HK-2 (cell line): ENCODE measurements around the gene COL25A1.

Experiments
- DNase-seq: peaks from one replicate; pipeline ENCODE4 v3.0.0-alpha.2; 2018; ENCODE audit not compliant: unreplicated experiment

Gene COL25A1

GRCh38 chr4:109302361-109303139 lies at the start of gene COL25A1:
Gene COL25A1, minus strand, starts transcription at chr4:109302658.
- peak; percentile 34 for DNase-seq

DNA sequence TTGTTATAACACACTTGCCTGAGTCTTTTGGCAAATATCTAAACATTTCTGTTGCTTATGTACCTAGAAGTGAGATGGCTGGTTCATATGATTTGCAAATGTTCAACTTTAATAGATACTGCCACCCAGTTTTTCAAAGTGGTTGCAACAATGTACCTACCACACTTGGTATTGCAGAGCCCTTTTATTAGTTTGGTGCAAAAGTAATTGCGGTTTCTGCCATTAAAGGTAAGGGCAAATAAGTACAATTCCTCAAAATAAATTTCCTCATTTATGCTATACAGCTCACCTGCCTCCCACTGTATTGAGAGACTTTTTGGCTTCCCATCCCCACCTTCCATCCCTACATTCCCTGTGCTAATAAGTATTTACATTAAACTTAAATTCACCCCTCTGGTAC lies 47.7 kb upstream of the COL25A1 start:
- no peak for DNase-seq

- no peak for DNase-seq
These were observed 32.0 kb upstream of the COL25A1 start for GRCh38 chr4:109334129-109335105.

- peak; percentile 1 for DNase-seq
These were observed 30.5 kb upstream of the COL25A1 start for GRCh38 chr4:109332926-109333464.

GRCh38 chr4:109327641-109328040 lies 25.2 kb upstream of the COL25A1 start:
- DNase-seq = no peak

- no peak for DNase-seq
These were observed 23.2 kb upstream of the COL25A1 start for GRCh38 chr4:109325698-109326097.

GRCh38 chr4:109323348-109323747 lies 20.9 kb upstream of the COL25A1 start:
- DNase-seq = no peak

DNA sequence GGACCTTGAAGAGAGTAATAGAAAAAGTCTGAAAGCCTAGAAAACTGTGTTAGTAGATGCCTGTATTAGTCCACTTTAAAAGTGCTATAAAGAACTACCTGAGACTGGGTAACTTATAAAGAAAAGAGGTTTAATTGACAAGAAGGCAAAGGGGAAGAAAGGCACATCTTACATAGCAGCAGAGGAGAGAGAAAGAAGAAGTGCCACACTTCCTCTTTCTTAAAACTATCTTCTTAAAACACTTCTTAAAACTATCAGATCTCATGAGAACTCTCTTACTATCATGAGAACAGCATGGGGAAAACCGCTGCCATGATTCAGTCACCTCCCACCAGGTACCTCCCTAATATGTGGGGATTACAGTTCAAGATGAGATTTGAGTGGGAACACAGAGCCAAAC lies 18.8 kb upstream of the COL25A1 start:
- DNase-seq = no peak

- no peak for DNase-seq
These were observed 17.2 kb upstream of the COL25A1 start for GRCh38 chr4:109319684-109320083.

DNA sequence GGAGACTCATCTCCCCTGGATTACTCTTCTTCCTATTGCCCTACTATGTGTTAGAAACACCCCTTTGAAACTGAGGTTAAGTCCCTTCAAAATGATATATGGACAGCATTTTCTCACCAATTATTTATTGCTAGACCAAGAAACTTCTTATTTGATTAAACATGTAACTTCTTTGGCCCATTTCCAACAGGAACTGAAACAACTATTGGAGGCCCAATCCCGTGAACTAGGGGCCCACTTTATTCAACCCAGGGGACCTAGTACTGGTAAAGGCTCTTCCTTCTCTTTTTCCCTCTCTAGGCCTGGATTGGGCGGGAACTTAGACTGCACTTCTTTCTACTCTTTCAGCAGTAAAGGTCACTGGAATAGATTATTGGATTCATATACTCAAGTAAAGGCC lies 16.7 kb upstream of the COL25A1 start:
- DNase-seq = no peak

DNA sequence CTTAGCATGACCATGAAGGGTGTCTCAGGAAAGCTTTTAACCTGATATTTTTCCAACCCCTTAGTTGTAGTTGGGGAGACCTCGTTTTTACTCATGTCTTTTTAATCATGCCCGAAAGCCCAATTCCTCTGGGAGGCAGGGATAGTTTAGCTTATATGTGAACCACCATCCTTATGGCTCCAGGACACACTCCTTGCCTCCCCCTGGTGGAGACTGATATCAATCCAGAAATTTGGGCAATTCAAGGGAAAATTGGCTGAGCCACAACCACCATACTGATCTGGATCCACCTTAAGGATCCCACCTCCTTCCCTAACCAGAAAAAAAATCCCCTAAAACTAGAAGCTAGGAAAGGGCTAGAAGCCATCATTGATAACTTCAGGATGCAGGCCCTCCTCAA lies 13.4 kb upstream of the COL25A1 start:
- DNase-seq = no peak

- no peak for DNase-seq
These were observed 12.9 kb upstream of the COL25A1 start for GRCh38 chr4:109315341-109315740.

- DNase-seq = no peak
These were observed 11.0 kb upstream of the COL25A1 start for GRCh38 chr4:109313168-109314133.

DNA sequence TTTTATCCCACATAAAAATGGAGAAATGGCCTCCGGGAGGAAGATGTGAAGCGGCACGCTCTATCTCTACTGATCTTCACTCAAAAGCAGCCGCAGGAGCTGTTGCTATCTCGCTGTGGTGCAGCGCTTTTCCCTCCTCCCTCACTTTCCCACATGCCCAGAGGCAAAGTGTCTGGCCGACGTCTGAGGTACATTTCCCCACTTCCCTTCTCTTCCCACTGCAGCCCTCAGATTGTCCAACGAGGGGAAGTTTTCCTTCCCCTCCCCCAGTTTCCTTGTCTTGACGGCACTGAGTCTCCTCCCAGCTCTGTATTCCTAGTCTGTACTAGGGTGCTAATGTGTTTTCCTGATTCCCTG lies 660 bp upstream of the COL25A1 start:
- peak; percentile 12 for DNase-seq

DNA sequence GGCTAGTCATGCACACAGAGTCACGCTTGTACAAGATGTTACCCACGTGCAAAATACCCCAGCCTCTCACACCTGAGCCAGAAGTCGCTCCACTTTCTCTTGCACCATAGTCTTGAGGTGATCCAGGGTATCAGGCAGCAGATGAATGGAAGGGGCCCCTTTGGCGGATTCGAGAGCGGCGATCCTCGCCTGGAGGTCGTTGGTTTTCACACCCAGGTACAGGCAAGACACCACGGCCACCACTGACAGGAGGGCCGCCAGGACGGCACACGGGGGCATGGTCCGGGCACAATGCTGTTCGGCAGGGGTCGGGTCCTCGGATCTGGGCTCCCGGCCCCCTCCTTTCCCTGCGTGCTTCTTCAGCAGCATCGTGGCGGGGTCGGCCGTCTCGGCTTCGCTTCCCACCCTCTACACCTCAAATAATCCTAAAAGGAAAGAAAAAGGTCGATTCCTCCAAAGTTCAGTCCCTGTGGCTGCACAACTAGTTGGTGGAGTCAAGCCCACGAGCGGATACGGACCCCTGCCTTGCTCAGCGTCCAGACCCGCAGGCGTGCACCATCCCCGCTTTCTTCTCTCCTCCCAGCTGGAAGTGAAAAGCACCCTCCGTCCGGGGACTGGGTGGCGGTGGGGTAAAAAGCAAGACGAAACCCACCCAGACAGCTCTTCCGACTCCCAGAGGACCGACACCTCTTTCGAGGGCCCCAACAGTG lies 652 bp downstream of the COL25A1 start:
- no peak for DNase-seq

GRCh38 chr4:109298279-109299010 lies 4.0 kb downstream of the COL25A1 start:
- DNase-seq = no peak

GRCh38 chr4:109296527-109296926 lies 5.9 kb downstream of the COL25A1 start:
- no peak for DNase-seq

DNA sequence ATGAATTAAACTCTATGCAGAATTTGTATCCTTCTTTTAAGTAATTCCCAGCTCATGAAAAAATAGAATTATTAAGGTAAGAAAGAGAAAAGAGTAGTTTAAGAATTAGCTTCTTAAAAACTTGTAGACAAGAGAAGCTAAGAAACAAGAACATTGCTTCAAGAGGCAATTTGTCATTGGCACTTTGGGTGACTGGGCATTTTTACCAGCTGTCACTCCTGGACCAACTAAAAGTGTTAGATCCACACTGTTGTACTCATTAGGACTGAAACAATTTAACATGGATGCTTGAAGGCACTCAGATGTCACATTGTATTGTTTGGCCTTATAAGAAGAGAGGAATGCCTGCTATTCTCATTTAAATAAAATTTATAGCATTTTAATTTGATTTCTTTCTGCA lies 7.4 kb downstream of the COL25A1 start:
- DNase-seq = no peak

DNA sequence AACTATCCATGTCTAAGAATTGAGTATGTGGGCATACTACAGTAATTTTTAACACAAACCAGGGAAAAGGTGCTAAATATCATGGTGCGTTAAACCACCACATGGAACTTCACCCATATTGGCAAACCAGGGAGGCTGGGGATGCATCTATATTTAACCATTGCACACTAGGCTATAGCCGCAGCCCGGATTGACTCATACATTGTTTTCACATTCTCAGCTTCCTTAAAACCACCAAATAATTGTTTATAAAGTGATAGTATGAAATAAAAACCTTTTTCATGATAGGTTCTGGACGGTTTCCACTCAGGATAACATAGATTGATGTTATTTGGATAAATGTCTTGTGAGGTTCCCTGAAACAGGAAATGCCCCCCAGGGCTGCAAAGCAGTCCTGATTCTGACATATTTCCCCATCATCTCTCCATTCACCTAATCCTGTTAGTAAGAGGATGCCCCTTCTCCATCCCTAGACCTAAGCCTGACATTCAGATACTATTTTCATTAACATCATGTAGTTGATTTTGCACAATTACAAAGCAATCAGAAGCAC lies 7.9 kb downstream of the COL25A1 start:
- no peak for DNase-seq

DNA sequence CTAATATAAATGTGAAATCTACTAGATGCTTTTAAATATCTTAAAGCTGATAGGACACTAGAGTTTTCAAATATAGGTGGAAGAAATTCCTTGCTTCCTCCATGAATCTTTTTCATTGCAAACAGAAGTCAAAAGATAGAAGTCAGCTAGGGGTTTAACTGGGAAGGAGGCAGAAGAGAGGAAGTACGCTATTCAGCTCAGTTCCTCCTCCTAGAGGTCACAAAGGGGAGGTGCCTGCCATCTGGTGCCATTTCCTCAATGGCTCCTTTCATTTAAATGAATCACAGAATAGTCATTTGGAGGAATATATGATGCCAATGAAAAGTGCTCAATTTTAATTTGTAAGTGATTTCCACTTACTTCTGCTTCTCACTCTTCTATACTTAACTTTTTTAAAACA lies 8.5 kb downstream of the COL25A1 start:
- DNase-seq = no peak
